PFSK-1 (cell line): ENCODE results near the gene ANGPT4.

Experiments used
- POLR2AphosphoS5 ChIP-seq: IDR thresholded peaks from 2 replicates; pipeline ENCODE4 v1.6.1; 2012; ENCODE audit warnings: low read depth, mild to moderate bottlenecking, control low read depth, low read length, moderate library complexity
- SIN3A ChIP-seq: IDR thresholded peaks from 2 replicates; pipeline ENCODE4 v1.6.1; 2012; ENCODE audit warnings: mild to moderate bottlenecking, low read length, moderate library complexity, borderline replicate concordance; ENCODE audit not compliant: insufficient read depth
- TAF1 ChIP-seq: IDR thresholded peaks from 2 replicates; pipeline ENCODE4 v1.6.1; 2012; ENCODE audit warnings: low read length, control low read depth, borderline replicate concordance; ENCODE audit not compliant: insufficient read depth

GRCh38 chr20:919491-919916 lies 3.4 kb upstream of the ANGPT4 start:
- TF ChIP-seq TAF1 (no peak), SIN3A (no peak), POLR2AphosphoS5 (no peak)
